Measurements from ENCODE around the gene LINGO4.

The LINGO4 gene

GRCh38 chr1:151777317-151777716 is 27.9 kb downstream of the LINGO4 start:
- no peaks in the 10 kb centered on the region for H3K9me3 ChIP-seq (ENCODE audit: control insufficient read depth, insufficient read depth, low read length)
- no peaks in the 10 kb centered on the region for H3K27me3 ChIP-seq (ENCODE audit: control insufficient read depth, low read length)
- H3K9me2 ChIP-seq (replicated peaks; ENCODE audit: control insufficient read depth, low read length), result no peaks in the 10 kb centered on the region
- no peaks in the 10 kb centered on the region for H4K20me1 ChIP-seq (ENCODE audit: control insufficient read depth, insufficient read depth, low read depth, low read length)
- no peaks in the 10 kb centered on the region for H3K4me1 ChIP-seq (ENCODE audit: control insufficient read depth, low read length)
- no peaks in the 10 kb centered on the region for H3K79me2 ChIP-seq (ENCODE audit: control insufficient read depth, low read length)
- H3K4me3 ChIP-seq (ENCODE audit: low read length), result no peak overlapping the region
- no peaks in the 10 kb centered on the region for H3F3A ChIP-seq (ENCODE audit: control insufficient read depth, insufficient read depth)
- no peak overlapping the region for H3K4me2 ChIP-seq (ENCODE audit: low read length)
- peaks cover 5% of the 10 kb centered on the region; the same call in 1 of the 2 replicates for H3K36me3 ChIP-seq (ENCODE audit: control insufficient read depth, low read length)
- no peak overlapping the region for H3K27ac ChIP-seq (ENCODE audit: low read depth, low read length)
- TF ChIP-seq CTCF (IDR thresholded peaks at IDR 0.05; ENCODE audit: low read depth, low read length, poor library complexity, severe bottlenecking) (no peak), EZH2phosphoT487 (IDR thresholded peaks at IDR 0.05; ENCODE audit: borderline replicate concordance, low read length) (no peak)

- Histone ChIP-seq H3K79me2 (ENCODE audit: control insufficient read depth, low read length) (no peaks in the 10 kb centered on the region), H3K36me3 (ENCODE audit: control insufficient read depth, low read length) (peaks cover 5% of the 10 kb centered on the region; the same call in 1 of the 2 replicates), H4K20me1 (ENCODE audit: control insufficient read depth, insufficient read depth, low read depth, low read length) (no peaks in the 10 kb centered on the region), H3F3A (ENCODE audit: control insufficient read depth, insufficient read depth) (no peaks in the 10 kb centered on the region), H3K4me2 (ENCODE audit: low read length) (no peak overlapping the region), H3K9me3 (ENCODE audit: control insufficient read depth, insufficient read depth, low read length) (no peaks in the 10 kb centered on the region), H3K27me3 (ENCODE audit: control insufficient read depth, low read length) (no peaks in the 10 kb centered on the region), H3K27ac (ENCODE audit: low read depth, low read length) (no peak overlapping the region), H3K4me1 (ENCODE audit: control insufficient read depth, low read length) (no peaks in the 10 kb centered on the region), H3K4me3 (ENCODE audit: low read length) (no peak overlapping the region), H3K9me2 (replicated peaks; ENCODE audit: control insufficient read depth, low read length) (no peaks in the 10 kb centered on the region)
- TF ChIP-seq EZH2phosphoT487 (IDR thresholded peaks at IDR 0.05; ENCODE audit: borderline replicate concordance, low read length), result no peak
- no peak for TF ChIP-seq CTCF (IDR thresholded peaks at IDR 0.05; ENCODE audit: low read depth, low read length, poor library complexity, severe bottlenecking)
Observed at GRCh38 chr1:151776665-151777062, 28.6 kb downstream of the LINGO4 start.

- no peak overlapping the region for H3K4me3 ChIP-seq (ENCODE audit: low read length)
- no peak overlapping the region for H3K27ac ChIP-seq (ENCODE audit: low read depth, low read length)
- H3K79me2 ChIP-seq (ENCODE audit: control insufficient read depth, low read length), result no peaks in the 10 kb centered on the region
- H3F3A ChIP-seq (ENCODE audit: control insufficient read depth, insufficient read depth), result no peaks in the 10 kb centered on the region
- TF ChIP-seq CTCF (IDR thresholded peaks at IDR 0.05; ENCODE audit: low read depth, low read length, poor library complexity, severe bottlenecking), result no peak
- no peak for TF ChIP-seq EZH2phosphoT487 (IDR thresholded peaks at IDR 0.05; ENCODE audit: borderline replicate concordance, low read length)
- H4K20me1 ChIP-seq (ENCODE audit: control insufficient read depth, insufficient read depth, low read depth, low read length), result no peaks in the 10 kb centered on the region
- H3K4me1 ChIP-seq (ENCODE audit: control insufficient read depth, low read length), result no peaks in the 10 kb centered on the region
- no peaks in the 10 kb centered on the region for H3K9me3 ChIP-seq (ENCODE audit: control insufficient read depth, insufficient read depth, low read length)
- no peak overlapping the region for H3K4me2 ChIP-seq (ENCODE audit: low read length)
- no peaks in the 10 kb centered on the region for H3K27me3 ChIP-seq (ENCODE audit: control insufficient read depth, low read length)
- no peaks in the 10 kb centered on the region for H3K9me2 ChIP-seq (replicated peaks; ENCODE audit: control insufficient read depth, low read length)
- H3K36me3 ChIP-seq (ENCODE audit: control insufficient read depth, low read length), result peaks cover 5% of the 10 kb centered on the region; the same call in 1 of the 2 replicates
Observed at GRCh38 chr1:151775894-151776664, 29.1 kb downstream of the LINGO4 start.
